ENCODE measurements around the gene UBAP2L.

The UBAP2L gene

DNA sequence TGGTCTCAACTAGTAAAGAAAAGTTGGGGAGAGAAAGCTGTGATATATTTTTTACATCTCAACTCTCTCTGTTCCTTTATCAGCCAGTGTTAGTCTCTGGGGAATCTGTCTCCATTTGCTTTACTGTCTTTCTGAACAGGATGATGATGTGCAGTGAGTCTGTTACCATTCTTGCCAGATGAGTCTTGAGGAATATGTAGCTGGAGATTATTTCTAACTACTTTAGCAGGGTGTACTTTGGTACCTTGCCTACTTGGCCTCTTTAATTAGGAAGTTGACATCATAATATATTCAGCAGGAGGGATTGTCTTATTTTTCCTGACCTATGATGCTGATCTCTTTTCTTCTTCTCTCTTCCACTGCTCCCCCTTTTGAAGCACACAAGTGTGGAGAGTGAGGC lies 35.9 kb downstream of the UBAP2L start:
- Histone ChIP-seq H3K9ac (ENCODE audit: low read depth, low read length, poor library complexity, severe bottlenecking) (no peak overlapping the region), H3K4me1 (ENCODE audit: insufficient read depth, low read length, poor library complexity, severe bottlenecking) (no peaks in the 10 kb centered on the region), H3K27me3 (ENCODE audit: insufficient read depth, low read length, poor library complexity, severe bottlenecking) (no peaks in the 10 kb centered on the region), H3K4me3 (ENCODE audit: low read length, poor library complexity, severe bottlenecking) (no peak overlapping the region), H4K20me1 (ENCODE audit: insufficient read depth, low read length, poor library complexity, severe bottlenecking) (no peaks in the 10 kb centered on the region), H2AFZ (ENCODE audit: low read length) (no peak overlapping the region), H3K9me2 (replicated peaks; ENCODE audit: low read depth, low read length) (no peaks in the 10 kb centered on the region), H3K36me3 (ENCODE audit: insufficient read depth, low read length) (peaks cover 99% of the 10 kb centered on the region), H3K4me2 (ENCODE audit: low read depth, low read length, poor library complexity, severe bottlenecking) (no peak overlapping the region), H3F3A (ENCODE audit: low read depth) (no peaks in the 10 kb centered on the region), H3K9me3 (ENCODE audit: insufficient read depth, low read depth, low read length) (no peaks in the 10 kb centered on the region), H3K79me2 (ENCODE audit: insufficient read depth, low read length) (no peaks in the 10 kb centered on the region)
- TF ChIP-seq EZH2phosphoT487 (IDR thresholded peaks at IDR 0.05; ENCODE audit: borderline replicate concordance) = no peak
- TF ChIP-seq, protein P1, sequence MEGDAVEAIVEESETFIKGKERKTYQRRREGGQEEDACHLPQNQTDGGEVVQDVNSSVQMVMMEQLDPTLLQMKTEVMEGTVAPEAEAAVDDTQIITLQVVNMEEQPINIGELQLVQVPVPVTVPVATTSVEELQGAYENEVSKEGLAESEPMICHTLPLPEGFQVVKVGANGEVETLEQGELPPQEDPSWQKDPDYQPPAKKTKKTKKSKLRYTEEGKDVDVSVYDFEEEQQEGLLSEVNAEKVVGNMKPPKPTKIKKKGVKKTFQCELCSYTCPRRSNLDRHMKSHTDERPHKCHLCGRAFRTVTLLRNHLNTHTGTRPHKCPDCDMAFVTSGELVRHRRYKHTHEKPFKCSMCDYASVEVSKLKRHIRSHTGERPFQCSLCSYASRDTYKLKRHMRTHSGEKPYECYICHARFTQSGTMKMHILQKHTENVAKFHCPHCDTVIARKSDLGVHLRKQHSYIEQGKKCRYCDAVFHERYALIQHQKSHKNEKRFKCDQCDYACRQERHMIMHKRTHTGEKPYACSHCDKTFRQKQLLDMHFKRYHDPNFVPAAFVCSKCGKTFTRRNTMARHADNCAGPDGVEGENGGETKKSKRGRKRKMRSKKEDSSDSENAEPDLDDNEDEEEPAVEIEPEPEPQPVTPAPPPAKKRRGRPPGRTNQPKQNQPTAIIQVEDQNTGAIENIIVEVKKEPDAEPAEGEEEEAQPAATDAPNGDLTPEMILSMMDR (conservative IDR thresholded peaks at IDR 0.05; ENCODE audit: low read length) = no peak

DNA sequence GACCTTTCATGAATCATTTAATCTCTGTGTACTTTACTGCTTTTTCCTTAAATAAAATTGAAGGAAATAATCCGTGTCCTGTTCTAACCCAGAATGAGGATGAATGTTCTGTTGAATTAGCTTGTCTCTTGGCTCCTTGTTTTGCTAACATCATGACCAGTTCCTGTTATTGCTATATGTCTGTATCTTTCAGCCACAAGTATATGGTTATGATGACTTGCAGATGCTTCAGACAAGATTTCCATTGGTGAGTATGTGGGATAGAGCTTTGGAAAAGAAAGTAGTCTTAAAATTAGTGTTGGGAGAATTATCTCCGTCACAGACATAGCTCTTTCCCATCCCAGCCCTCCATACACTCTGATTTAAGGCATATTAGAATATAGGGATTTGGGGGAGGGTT lies 38.0 kb downstream of the UBAP2L start:
- Histone ChIP-seq H3K27me3 (ENCODE audit: insufficient read depth, low read length, poor library complexity, severe bottlenecking) (no peaks in the 10 kb centered on the region), H3K4me3 (ENCODE audit: low read length, poor library complexity, severe bottlenecking) (no peak overlapping the region), H3K4me2 (ENCODE audit: low read depth, low read length, poor library complexity, severe bottlenecking) (no peak overlapping the region), H3K79me2 (ENCODE audit: insufficient read depth, low read length) (no peaks in the 10 kb centered on the region), H3K4me1 (ENCODE audit: insufficient read depth, low read length, poor library complexity, severe bottlenecking) (no peaks in the 10 kb centered on the region), H2AFZ (ENCODE audit: low read length) (no peak overlapping the region), H3F3A (ENCODE audit: low read depth) (no peaks in the 10 kb centered on the region; the same call in 1 of the 2 replicates), H3K9me2 (replicated peaks; ENCODE audit: low read depth, low read length) (no peaks in the 10 kb centered on the region), H3K36me3 (ENCODE audit: insufficient read depth, low read length) (peaks cover 100% of the 10 kb centered on the region), H3K9me3 (ENCODE audit: insufficient read depth, low read depth, low read length) (no peaks in the 10 kb centered on the region), H3K9ac (ENCODE audit: low read depth, low read length, poor library complexity, severe bottlenecking) (no peak overlapping the region), H4K20me1 (ENCODE audit: insufficient read depth, low read length, poor library complexity, severe bottlenecking) (peaks cover 5% of the 10 kb centered on the region)
- TF ChIP-seq, protein P1 (conservative IDR thresholded peaks at IDR 0.05; ENCODE audit: low read length) = no peak
- TF ChIP-seq EZH2phosphoT487 (IDR thresholded peaks at IDR 0.05; ENCODE audit: borderline replicate concordance) = no peak

DNA sequence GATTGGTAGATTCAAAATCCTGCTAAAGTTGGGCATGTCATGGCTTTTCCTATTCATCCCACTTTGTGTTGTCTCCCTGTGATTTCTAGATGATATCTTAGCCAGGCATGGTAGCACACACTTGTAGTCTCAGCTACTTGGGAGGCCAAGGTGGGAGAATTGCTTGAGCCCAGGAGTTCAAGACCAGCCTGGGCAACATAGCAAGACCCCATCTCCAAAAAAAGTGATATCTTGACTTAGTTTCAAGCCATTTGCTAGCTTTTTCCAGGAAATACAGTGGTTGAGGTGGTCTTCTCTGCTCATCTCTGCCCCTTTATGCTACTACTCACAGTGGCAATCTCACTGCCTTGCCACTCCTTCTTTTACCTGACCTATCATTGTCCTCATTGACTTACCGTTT lies 39.4 kb downstream of the UBAP2L start:
- Histone ChIP-seq H3K79me2 (ENCODE audit: insufficient read depth, low read length) (no peaks in the 10 kb centered on the region), H4K20me1 (ENCODE audit: insufficient read depth, low read length, poor library complexity, severe bottlenecking) (peaks cover 8% of the 10 kb centered on the region), H3K9me2 (replicated peaks; ENCODE audit: low read depth, low read length) (no peaks in the 10 kb centered on the region), H2AFZ (ENCODE audit: low read length) (no peak overlapping the region), H3K4me2 (ENCODE audit: low read depth, low read length, poor library complexity, severe bottlenecking) (no peak overlapping the region), H3K4me1 (ENCODE audit: insufficient read depth, low read length, poor library complexity, severe bottlenecking) (no peaks in the 10 kb centered on the region), H3K9me3 (ENCODE audit: insufficient read depth, low read depth, low read length) (no peaks in the 10 kb centered on the region), H3K36me3 (ENCODE audit: insufficient read depth, low read length) (peaks cover 96% of the 10 kb centered on the region), H3K9ac (ENCODE audit: low read depth, low read length, poor library complexity, severe bottlenecking) (no peak overlapping the region), H3F3A (ENCODE audit: low read depth) (no peaks in the 10 kb centered on the region; the same call in 1 of the 2 replicates), H3K4me3 (ENCODE audit: low read length, poor library complexity, severe bottlenecking) (no peak overlapping the region), H3K27me3 (ENCODE audit: insufficient read depth, low read length, poor library complexity, severe bottlenecking) (no peaks in the 10 kb centered on the region)
- TF ChIP-seq EZH2phosphoT487 (IDR thresholded peaks at IDR 0.05; ENCODE audit: borderline replicate concordance) = no peak
- TF ChIP-seq, protein P1 (conservative IDR thresholded peaks at IDR 0.05; ENCODE audit: low read length) = no peak
